GM12801 (cell line): ENCODE measurements around the gene EVL.

Experiments used
- CTCF ChIP-seq: IDR thresholded peaks from one replicate; pipeline ENCODE4 v1.5.1; 2011; ENCODE audit warnings: control low read depth; ENCODE audit not compliant: insufficient read length; ENCODE audit errors: extremely low read depth

Gene EVL

GRCh38 chr14:100192672-100193416, 127.6 kb downstream of the EVL start:
- TF ChIP-seq CTCF, result no peak
